Ascending aorta (tissue), 2 donors: Measurements from ENCODE around the gene MAP2K6. TPM values are rescaled to one million over a fixed set of nuclear protein-coding genes. Genes with fewer than 3 reads are reported as not detected.

Source experiments
- DNase-seq, 2 donors: peaks; one replicate each; pipeline ENCODE4 v3.0.0-alpha.2; 2019; ENCODE audit warnings: low spot score in 2 of 2
- H3K27ac ChIP-seq, 2 donors: fragments of 200-600 bp; sonication (generic); one replicate each; pipeline ENCODE4 v1.5.1; 2016 to 2017; ENCODE audit warnings: mild to moderate bottlenecking in 1 of 2
- H3K27me3 ChIP-seq: fragments of 200-600 bp; sonication (generic); one replicate; pipeline ENCODE4 v1.5.1; 2017
- H3K36me3 ChIP-seq, 2 donors: fragments of 200-600 bp; sonication (generic); one replicate each; pipeline ENCODE4 v1.5.1; 2016
- H3K4me1 ChIP-seq, 2 donors: fragments of 200-600 bp; sonication (generic); one replicate each; pipeline ENCODE4 v1.5.1; 2016 to 2017; ENCODE audit warnings: mild to moderate bottlenecking in 1 of 2
- H3K4me3 ChIP-seq, 2 donors: fragments of 200-600 bp; sonication (generic); one replicate each; pipeline ENCODE4 v1.5.1; 2016 to 2017; ENCODE audit warnings: mild to moderate bottlenecking in 1 of 2
- H3K9me3 ChIP-seq, 2 donors: fragments of 200-600 bp; sonication (generic); one replicate each; pipeline ENCODE4 v1.5.1; 2016
- CTCF ChIP-seq, 3 experiments: fragments of 200-600 bp in 2 of 3; fragments of 450-650 bp in 1 of 3; sonication (generic) in 2 of 3; IDR thresholded peaks; one replicate each; pipeline ENCODE4 v1.5.1; 2016 to 2019; ENCODE audit warnings: antibody characterized with exemption in 3 of 3, mild to moderate bottlenecking in 1 of 3, moderate library complexity in 1 of 3
- intact Hi-C: fragments of 100-400 bp; cut with DNase I; formaldehyde crosslinking; loops from one replicate; pipeline ENCODE4 v1.15.1; 2023
- total RNA-seq: library from RNA; depleted of rRNA; stranded (reverse); fragments of >200 nt; gene quantifications from one replicate; pipeline ENCODE4 v1.1.0, GENCODE V29; 2016

MAP2K6 gene
- total RNA-seq, 1 donor from 2014 or later = 6.7 TPM

DNA sequence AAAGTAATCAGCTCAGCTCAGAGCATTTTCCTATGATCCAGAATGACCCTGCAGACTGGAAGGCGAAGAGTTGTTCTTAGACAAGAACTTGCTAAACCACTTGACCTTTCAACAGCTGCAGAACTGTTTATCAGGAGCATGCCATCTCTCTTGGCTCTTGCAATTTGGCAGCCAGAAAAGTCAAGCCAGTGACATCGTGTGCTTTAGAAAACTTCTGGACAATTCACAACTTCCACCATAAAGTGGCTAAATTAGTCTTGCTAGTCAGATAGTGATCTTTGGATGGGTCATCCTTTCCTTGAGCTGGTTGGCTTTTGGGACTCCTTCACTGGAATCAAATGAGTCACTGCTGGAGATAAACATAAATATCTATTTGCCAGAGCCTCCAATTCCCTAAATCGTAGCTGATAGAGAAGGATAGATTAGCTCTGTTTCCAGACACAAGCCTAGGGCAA, 146.5 kb downstream of the MAP2K6 start:
- intact Hi-C loops = loop anchor here (10.0 kb wide), 1 partner anchor 504 kb away; no protein-coding TSS in a partner anchor
- Histone ChIP-seq H3K36me3 (no peaks in the 10 kb centered on the region), H3K27ac (no peak overlapping the region)

DNA sequence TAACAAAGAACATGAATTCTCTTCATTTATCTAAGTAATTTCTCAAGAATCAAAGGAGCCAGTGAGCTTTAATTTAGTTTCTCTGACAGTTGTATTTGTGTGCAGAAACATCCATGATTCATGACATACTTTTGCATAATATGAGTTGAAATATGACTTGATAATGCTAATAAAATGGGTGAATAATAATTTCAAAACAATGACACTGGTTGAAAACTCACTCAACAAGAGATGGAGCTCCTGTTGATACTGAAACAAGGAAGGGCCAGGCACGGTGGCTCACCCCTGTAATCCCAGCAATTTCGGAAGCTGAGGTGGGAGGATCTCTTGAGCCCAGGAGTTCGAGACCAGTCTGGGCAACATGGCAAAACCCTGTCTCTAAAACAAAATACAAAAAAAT, 147.0 kb downstream of the MAP2K6 start:
- intact Hi-C loops = loop anchor here (10.0 kb wide), 1 partner anchor 503 kb away; no protein-coding TSS in a partner anchor
- no peaks in the 10 kb centered on the region for H3K9me3 ChIP-seq
- H3K4me1 ChIP-seq = no peaks in the 10 kb centered on the region
- no peak overlapping the region for H3K4me3 ChIP-seq
- H3K27me3 ChIP-seq = no peaks in the 10 kb centered on the region
- H3K36me3 ChIP-seq = no peaks in the 10 kb centered on the region
- no peak overlapping the region for H3K27ac ChIP-seq
- DNase-seq = no peak
- TF ChIP-seq CTCF (IDR thresholded peaks at IDR 0.05) = no peak

More for the DNA sequence above, 146.5 kb downstream of the MAP2K6 start:
- no peak for TF ChIP-seq CTCF (IDR thresholded peaks at IDR 0.05)
- Histone ChIP-seq H3K4me3 (no peak overlapping the region), H3K4me1 (no peaks in the 10 kb centered on the region), H3K9me3 (no peaks in the 10 kb centered on the region), H3K27me3 (no peaks in the 10 kb centered on the region)
- DNase-seq = no peak

DNA sequence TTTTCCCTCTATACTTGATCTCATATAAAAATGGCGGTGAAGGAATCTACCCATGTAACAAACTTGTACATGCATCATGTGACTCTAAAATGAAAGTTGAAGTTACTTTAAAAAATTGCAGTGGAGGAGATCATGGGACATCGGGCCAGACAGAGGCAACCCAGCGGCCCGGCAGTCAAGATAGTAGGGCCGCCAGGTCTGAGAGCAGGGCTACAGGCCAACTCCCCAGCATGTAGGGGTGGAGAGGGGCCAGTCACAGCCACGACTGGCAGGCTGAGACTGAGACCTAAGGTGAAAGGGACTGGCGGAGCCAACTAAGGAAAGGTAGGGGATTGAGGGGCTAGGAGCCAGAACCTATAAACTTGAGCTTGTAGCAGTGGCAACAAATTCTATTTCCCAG, 150.9 kb downstream of the MAP2K6 start:
- no peak for TF ChIP-seq CTCF (IDR thresholded peaks at IDR 0.05)
- no peak overlapping the region for H3K27ac ChIP-seq
- H3K27me3 ChIP-seq = no peaks in the 10 kb centered on the region
- no peaks in the 10 kb centered on the region for H3K36me3 ChIP-seq
- H3K9me3 ChIP-seq = no peaks in the 10 kb centered on the region
- intact Hi-C loops = loop anchor here (10.0 kb wide), 1 partner anchor 499 kb away; no protein-coding TSS in a partner anchor
- no peak overlapping the region for H3K4me3 ChIP-seq
- no peak for DNase-seq
- no peaks in the 10 kb centered on the region for H3K4me1 ChIP-seq

DNA sequence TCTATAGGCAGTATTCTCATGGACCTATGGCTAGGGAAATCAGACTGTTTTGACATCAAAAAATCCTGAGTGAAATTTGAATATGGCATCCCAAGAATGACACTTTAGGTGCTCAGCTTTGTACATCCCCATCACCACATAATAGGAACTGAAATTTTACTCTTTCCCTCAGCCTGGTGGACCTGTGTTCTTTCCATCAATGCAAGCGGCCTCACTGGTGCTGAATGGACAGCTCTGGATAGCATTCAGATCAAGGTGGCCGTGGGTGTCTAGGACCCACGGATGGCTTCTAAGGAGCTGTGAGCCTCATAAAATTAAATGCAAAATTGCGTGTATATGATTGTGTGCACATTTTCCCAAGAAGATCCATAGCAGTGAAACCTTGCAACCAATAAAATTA, 152.6 kb downstream of the MAP2K6 start:
- Histone ChIP-seq H3K36me3 (no peaks in the 10 kb centered on the region), H3K9me3 (no peaks in the 10 kb centered on the region), H3K4me3 (no peak overlapping the region), H3K27ac (no peak overlapping the region), H3K27me3 (no peaks in the 10 kb centered on the region), H3K4me1 (no peaks in the 10 kb centered on the region)
- no peak for DNase-seq
- no peak for TF ChIP-seq CTCF (IDR thresholded peaks at IDR 0.05)
- intact Hi-C loops = loop anchor here (10.0 kb wide), 1 partner anchor 498 kb away; no protein-coding TSS in a partner anchor

- no peak overlapping the region for H3K27ac ChIP-seq
Observed at GRCh38 chr17:69572747-69573146, 158.2 kb downstream of the MAP2K6 start.

More at GRCh38 chr17:69572747-69573146, 158.2 kb downstream of the MAP2K6 start:
- TF ChIP-seq CTCF (IDR thresholded peaks at IDR 0.05) = no peak
- no peak for DNase-seq
- peaks cover 0 to 17% of the 10 kb centered on the region in 2 donors for H3K4me1 ChIP-seq
- intact Hi-C loops = no loop called here
- no peaks in the 10 kb centered on the region for H3K36me3 ChIP-seq
- no peaks in the 10 kb centered on the region for H3K9me3 ChIP-seq
- H3K4me3 ChIP-seq = no peak overlapping the region
- no peaks in the 10 kb centered on the region for H3K27me3 ChIP-seq
